CD4-positive, alpha-beta T cell treated with Interleukin-12 subunit alpha and Interleukin-12 subunit beta, for 1 hour (primary cell): ENCODE data around the gene GTPBP1.
A peak's percentile ranks its signal among the peaks of the same experiment; 100 is the strongest.

Experiments
- DNase-seq: peaks from one replicate; pipeline ENCODE4 v3.0.0-alpha.2; 2020

GTPBP1 gene

GRCh38 chr22:38704654-38705234, 1.0 kb upstream of the GTPBP1 start:
- DNase-seq, result no peak

GRCh38 chr22:38706101-38706900, 557 bp downstream of the GTPBP1 start:
- DNase-seq, result peak; percentile 34

- DNase-seq, result no peak
Observed at GRCh38 chr22:38706901-38707195, 1.1 kb downstream of the GTPBP1 start.

GRCh38 chr22:38707346-38707745, 1.6 kb downstream of the GTPBP1 start:
- no peak for DNase-seq

- DNase-seq, result no peak
Observed at GRCh38 chr22:38707984-38708383, 2.2 kb downstream of the GTPBP1 start.

- no peak for DNase-seq
Observed at GRCh38 chr22:38709306-38709705, 3.6 kb downstream of the GTPBP1 start.

GRCh38 chr22:38710351-38710750, 4.6 kb downstream of the GTPBP1 start:
- DNase-seq, result no peak

GRCh38 chr22:38710866-38711265, 5.1 kb downstream of the GTPBP1 start:
- no peak for DNase-seq

GRCh38 chr22:38712486-38713207, 6.9 kb downstream of the GTPBP1 start:
- DNase-seq, result no peak

- DNase-seq, result no peak
Observed at GRCh38 chr22:38713921-38714320, 8.2 kb downstream of the GTPBP1 start.

GRCh38 chr22:38715176-38715764, 9.5 kb downstream of the GTPBP1 start:
- DNase-seq, result no peak

- DNase-seq, result no peak
Observed at GRCh38 chr22:38715852-38716251, 10.1 kb downstream of the GTPBP1 start.

GRCh38 chr22:38716271-38716670, 10.5 kb downstream of the GTPBP1 start:
- no peak for DNase-seq

- no peak for DNase-seq
Observed at GRCh38 chr22:38716826-38717225, 11.1 kb downstream of the GTPBP1 start.

- no peak for DNase-seq
Observed at GRCh38 chr22:38717244-38717643, 11.5 kb downstream of the GTPBP1 start.

GRCh38 chr22:38718414-38718813, 12.7 kb downstream of the GTPBP1 start:
- DNase-seq, result no peak

- DNase-seq, result no peak
Observed at GRCh38 chr22:38719196-38719595, 13.5 kb downstream of the GTPBP1 start.

- no peak for DNase-seq
Observed at GRCh38 chr22:38720350-38720749, 14.6 kb downstream of the GTPBP1 start.

- DNase-seq, result no peak
Observed at GRCh38 chr22:38721551-38721950, 15.8 kb downstream of the GTPBP1 start.

- DNase-seq, result no peak
Observed at GRCh38 chr22:38724176-38724575, 18.4 kb downstream of the GTPBP1 start.

- DNase-seq, result peak; percentile 59
Observed at GRCh38 chr22:38724926-38725571, 19.3 kb downstream of the GTPBP1 start.

- no peak for DNase-seq
Observed at GRCh38 chr22:38725900-38726655, 20.3 kb downstream of the GTPBP1 start.

GRCh38 chr22:38727123-38727522, 21.4 kb downstream of the GTPBP1 start:
- no peak for DNase-seq
